NCI-H82 treated with DMSO at 0.1 percent for 48 hours (cell line): ENCODE measurements around the gene FOXP4.
A peak's percentile ranks its signal among the peaks of the same experiment; 100 is the strongest.

Experiments used
- DNase-seq: peaks from one replicate; lab custom pipeline; 2025; ENCODE audit not compliant: unreplicated experiment; lab: John Stamatoyannopoulos, UW

The FOXP4 gene

GRCh38 chr6:41545703-41546474, at the start of gene FOXP4:
TSS of gene FOXP4 (plus strand) at chr6:41546381. CDS start at chr6:41565761, 19,380 bp downstream.
- peak; percentile 90 for DNase-seq

GRCh38 chr6:41497573-41497972, 48.6 kb upstream of the FOXP4 start:
- DNase-seq, result no peak

GRCh38 chr6:41497994-41498393, 48.2 kb upstream of the FOXP4 start:
- DNase-seq, result no peak

GRCh38 chr6:41498968-41499599, 47.1 kb upstream of the FOXP4 start:
- no peak for DNase-seq

GRCh38 chr6:41500561-41500960, 45.6 kb upstream of the FOXP4 start:
- DNase-seq, result no peak

- no peak for DNase-seq
These were observed 43.6 kb upstream of the FOXP4 start for GRCh38 chr6:41502566-41502916.

GRCh38 chr6:41502917-41503671, 43.1 kb upstream of the FOXP4 start:
- no peak for DNase-seq

GRCh38 chr6:41503827-41504465, 42.2 kb upstream of the FOXP4 start:
- no peak for DNase-seq

GRCh38 chr6:41504466-41505121, 41.6 kb upstream of the FOXP4 start:
- no peak for DNase-seq

- DNase-seq, result no peak
These were observed 40.8 kb upstream of the FOXP4 start for GRCh38 chr6:41505122-41506049.

GRCh38 chr6:41508479-41508878, 37.7 kb upstream of the FOXP4 start:
- no peak for DNase-seq

GRCh38 chr6:41509580-41509979, 36.6 kb upstream of the FOXP4 start:
- no peak for DNase-seq

GRCh38 chr6:41511443-41512060, 34.6 kb upstream of the FOXP4 start:
- no peak for DNase-seq

- no peak for DNase-seq
These were observed 34.0 kb upstream of the FOXP4 start for GRCh38 chr6:41512146-41512701.

GRCh38 chr6:41515995-41516394, 30.2 kb upstream of the FOXP4 start:
- no peak for DNase-seq

- no peak for DNase-seq
These were observed 28.1 kb upstream of the FOXP4 start for GRCh38 chr6:41518118-41518517.

GRCh38 chr6:41519305-41519744, 26.9 kb upstream of the FOXP4 start:
- no peak for DNase-seq

GRCh38 chr6:41519745-41520699, 26.2 kb upstream of the FOXP4 start:
- no peak for DNase-seq
